Fibroblast of lung (primary cell): ENCODE data around the gene CCDC6. TPM values are rescaled to one million over a fixed set of nuclear protein-coding genes. Genes with fewer than 3 reads are reported as not detected.
"Not testable (repeated sequence)": the region's sequence is repeated elsewhere in the genome, so short reads cannot be mapped to it uniquely, and the experiment has no call there.

Experiments used
- DNase-seq, 2 donors: peaks; one replicate each; pipeline versions ENCODE4 v3.0.0 to v3.0.0-alpha.2; 2010; ENCODE audit warnings: low read depth in 2 of 2
- H2AFZ ChIP-seq: 2 replicates; pipeline ENCODE4 v1.5.1; 2012; ENCODE audit warnings: low read length, control low read depth, inconsistent platforms
- H3K27ac ChIP-seq: 2 replicates; pipeline ENCODE4 v1.5.1; 2011; ENCODE audit warnings: low read length, control low read depth; ENCODE audit not compliant: insufficient read depth
- H3K27me3 ChIP-seq: 2 replicates; pipeline ENCODE4 v1.5.1; 2011; ENCODE audit warnings: mild to moderate bottlenecking, low read length; ENCODE audit not compliant: control insufficient read depth, insufficient read depth
- H3K36me3 ChIP-seq: 2 replicates; pipeline ENCODE4 v1.5.1; 2011; ENCODE audit warnings: low read length; ENCODE audit not compliant: control insufficient read depth, insufficient read depth
- H3K4me1 ChIP-seq: 2 replicates; pipeline ENCODE4 v1.5.1; 2011; ENCODE audit warnings: low read length; ENCODE audit not compliant: control insufficient read depth, insufficient read depth; ENCODE audit errors: extremely low read depth
- H3K4me2 ChIP-seq: 2 replicates; pipeline ENCODE4 v1.5.1; 2011; ENCODE audit warnings: low read length, control low read depth; ENCODE audit not compliant: insufficient read depth; ENCODE audit errors: extremely low read depth
- H3K4me3 ChIP-seq, 4 experiments: fragments of 200-600 bp in 1 of 4; sonication (generic) in 1 of 4; replicated peaks in 1 of 4; 2 replicates each; pipeline ENCODE4 v1.5.1; 2011 to 2016; ENCODE audit warnings: low read length in 4 of 4, low read depth in 3 of 4, mild to moderate bottlenecking in 3 of 4, control low read depth in 2 of 4, inconsistent platforms in 1 of 4, mixed read lengths in 1 of 4; ENCODE audit not compliant: insufficient read depth in 1 of 4; ENCODE audit errors: control extremely low read depth in 1 of 4
- H3K79me2 ChIP-seq: 2 replicates; pipeline ENCODE4 v1.5.1; 2012; ENCODE audit warnings: mild to moderate bottlenecking, low read length, inconsistent platforms; ENCODE audit not compliant: control insufficient read depth, insufficient read depth
- H3K9ac ChIP-seq: 2 replicates; pipeline ENCODE4 v1.5.1; 2011; ENCODE audit warnings: mild to moderate bottlenecking, low read length, control low read depth; ENCODE audit not compliant: insufficient read depth
- H3K9me3 ChIP-seq: 2 replicates; pipeline ENCODE4 v1.5.1; 2012; ENCODE audit warnings: low read depth, low read length; ENCODE audit not compliant: control insufficient read depth, insufficient read depth
- H4K20me1 ChIP-seq: 2 replicates; pipeline ENCODE4 v1.5.1; 2011; ENCODE audit warnings: low read length; ENCODE audit not compliant: control insufficient read depth, insufficient read depth; ENCODE audit errors: extremely low read depth
- EZH2 ChIP-seq: IDR thresholded peaks from 2 replicates; pipeline ENCODE4 v1.5.1; 2012; ENCODE audit warnings: low read length, control low read depth, mild to moderate bottlenecking; ENCODE audit errors: missing control alignments
- polyA minus RNA-seq: library from RNA; depleted of rRNA, polyadenylated mRNA; stranded (reverse); fragments of >200 nt; gene quantifications from 2 replicates; pipeline ENCODE4 v1.2.3, GENCODE V29; 2011; ENCODE audit warnings: low replicate concordance
- polyA plus RNA-seq, 2 donors: library from polyadenylated mRNA; depleted of rRNA in 1 of 2; stranded (reverse) in 1 of 2; unstranded in 1 of 2; fragments of >200 nt; gene quantifications; 2 replicates each; pipeline ENCODE4 v1.2.1, GENCODE V29; 2011 to 2012; ENCODE audit warnings: missing spikeins in 1 of 2
- total RNA-seq: library from RNA; depleted of rRNA; stranded (reverse); fragments of >200 nt; gene quantifications from 2 replicates; pipeline ENCODE4 v1.2.1, GENCODE V29; 2014
- TF ChIP-seq, protein P1 (sequence below), 2 donors: IDR thresholded peaks in 1 of 2; conservative IDR thresholded peaks in 1 of 2; 1 replicate in 1 of 2; 2 replicates in 1 of 2; pipeline ENCODE4 v1.5.1; 2011 to 2012; ENCODE audit warnings: low read length in 2 of 2, control low read depth in 1 of 2, inconsistent platforms in 1 of 2, low read depth in 1 of 2, mild to moderate bottlenecking in 1 of 2

The CCDC6 gene
- total RNA-seq (30.0 and 35.5 TPM in 2 replicates), polyA plus RNA-seq (45.1 and 51.2 TPM in 2 replicates), polyA minus RNA-seq (24.7 and 26.4 TPM in 2 replicates)
- polyA plus RNA-seq (2012), result 26.1 and 31.2 TPM in 2 replicates

DNA sequence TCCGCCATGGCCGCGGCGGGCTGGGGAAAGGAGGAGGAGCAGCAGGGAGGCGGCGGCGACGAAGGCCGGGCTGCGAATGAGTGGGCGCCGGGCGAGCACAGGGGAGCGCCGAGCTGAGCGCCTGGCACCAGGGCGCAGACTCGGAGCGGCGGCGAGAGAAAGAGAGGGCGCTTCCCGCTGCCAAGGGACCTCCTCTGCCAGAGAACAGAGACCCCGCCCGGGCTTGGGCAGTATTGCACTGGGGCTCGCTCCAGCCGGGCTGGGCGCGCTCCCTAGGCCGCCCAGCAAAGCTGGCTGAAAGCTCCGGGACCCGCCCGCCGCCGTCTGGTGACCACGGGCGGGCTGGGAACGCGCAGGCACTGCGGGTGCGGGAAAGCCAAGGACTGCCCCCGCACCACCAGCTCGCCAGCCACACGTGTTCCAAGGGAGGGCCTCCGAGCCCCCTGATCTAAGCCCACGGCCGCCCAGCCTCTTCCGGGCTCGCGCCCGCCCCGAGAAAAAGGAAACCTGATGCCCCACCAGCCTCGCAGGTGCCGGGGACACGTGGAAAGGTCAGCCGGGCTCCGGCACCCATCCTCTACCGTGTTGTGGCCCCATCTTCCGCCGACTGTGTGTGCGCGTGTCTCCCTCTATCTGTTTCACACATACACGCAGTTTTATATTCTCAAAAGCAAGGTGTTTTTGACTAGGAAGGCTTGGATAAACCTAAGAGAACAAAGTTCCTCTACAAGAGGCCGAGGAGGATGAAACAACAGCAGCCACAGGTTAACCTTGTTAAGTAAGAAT lies at the start of gene CCDC6:
TSS of gene CCDC6 (minus strand) at position 140 of the 786 bp plus-strand sequence. CDS start at position 8, 132 bp downstream.
- Histone ChIP-seq H3K4me3 (peak within 1 kb of the TSS; percentile 79 to 95 (median 88)), H3K79me2 (peaks cover 41% of the 10 kb centered on the region), H3K4me2 (peak within 1 kb of the TSS; percentile 94), H3K27me3 (no peaks in the 10 kb centered on the region), H3K36me3 (no peaks in the 10 kb centered on the region), H3K9me3 (no peaks in the 10 kb centered on the region), H3K9ac (peak within 1 kb of the TSS; percentile 79), H3K27ac (peak within 1 kb of the TSS; percentile 65), H3K4me1 (peaks cover 7% of the 10 kb centered on the region), H2AFZ (peak within 1 kb of the TSS; percentile 79), H4K20me1 (no peaks in the 10 kb centered on the region)
- peak; percentile 91 to 92 for DNase-seq
- TF ChIP-seq, protein P1, sequence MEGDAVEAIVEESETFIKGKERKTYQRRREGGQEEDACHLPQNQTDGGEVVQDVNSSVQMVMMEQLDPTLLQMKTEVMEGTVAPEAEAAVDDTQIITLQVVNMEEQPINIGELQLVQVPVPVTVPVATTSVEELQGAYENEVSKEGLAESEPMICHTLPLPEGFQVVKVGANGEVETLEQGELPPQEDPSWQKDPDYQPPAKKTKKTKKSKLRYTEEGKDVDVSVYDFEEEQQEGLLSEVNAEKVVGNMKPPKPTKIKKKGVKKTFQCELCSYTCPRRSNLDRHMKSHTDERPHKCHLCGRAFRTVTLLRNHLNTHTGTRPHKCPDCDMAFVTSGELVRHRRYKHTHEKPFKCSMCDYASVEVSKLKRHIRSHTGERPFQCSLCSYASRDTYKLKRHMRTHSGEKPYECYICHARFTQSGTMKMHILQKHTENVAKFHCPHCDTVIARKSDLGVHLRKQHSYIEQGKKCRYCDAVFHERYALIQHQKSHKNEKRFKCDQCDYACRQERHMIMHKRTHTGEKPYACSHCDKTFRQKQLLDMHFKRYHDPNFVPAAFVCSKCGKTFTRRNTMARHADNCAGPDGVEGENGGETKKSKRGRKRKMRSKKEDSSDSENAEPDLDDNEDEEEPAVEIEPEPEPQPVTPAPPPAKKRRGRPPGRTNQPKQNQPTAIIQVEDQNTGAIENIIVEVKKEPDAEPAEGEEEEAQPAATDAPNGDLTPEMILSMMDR (conservative IDR thresholded peaks at IDR 0.05 in 1 of 2, IDR thresholded peaks at IDR 0.05 in 1 of 2; ENCODE audit: low read depth in 1 of 2, low read length in 2 of 2), result peak; percentile 49 to 68
- no peak for TF ChIP-seq EZH2

DNA sequence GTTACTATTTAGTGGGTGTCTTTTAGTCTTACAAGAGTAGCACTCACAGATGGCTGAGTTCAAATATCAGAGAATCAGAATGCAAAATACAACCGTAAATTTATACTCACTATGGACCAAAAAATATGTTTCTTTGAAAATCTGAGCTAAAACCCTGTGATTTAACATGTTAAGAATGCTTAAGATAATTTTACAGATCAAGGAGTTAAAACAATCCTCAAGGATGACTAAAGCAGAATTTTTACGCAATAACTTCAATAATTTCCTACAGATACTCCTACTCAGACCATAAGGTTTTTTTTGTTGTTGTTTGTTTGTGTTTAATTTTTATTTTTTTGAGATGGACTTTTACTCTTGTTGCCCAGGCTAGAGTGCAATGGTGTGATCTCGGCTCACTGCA lies 47.9 kb upstream of the CCDC6 start:
- TF ChIP-seq, protein P1 (conservative IDR thresholded peaks at IDR 0.05 in 1 of 2, IDR thresholded peaks at IDR 0.05 in 1 of 2; ENCODE audit: low read depth in 1 of 2, low read length in 2 of 2), result no peak
- TF ChIP-seq EZH2, result no peak
- Histone ChIP-seq H3K36me3 (no peaks in the 10 kb centered on the region), H3K9me3 (no peaks in the 10 kb centered on the region), H3K4me1 (no peaks in the 10 kb centered on the region), H3K27me3 (no peaks in the 10 kb centered on the region), H3K79me2 (no peaks in the 10 kb centered on the region), H4K20me1 (no peaks in the 10 kb centered on the region), H3K4me3 (no peak overlapping the region), H2AFZ (no peak overlapping the region), H3K9ac (no peak overlapping the region), H3K4me2 (no peak overlapping the region), H3K27ac (no peak overlapping the region)
- peak in 1 of 2 donors; percentile 28 for DNase-seq

DNA sequence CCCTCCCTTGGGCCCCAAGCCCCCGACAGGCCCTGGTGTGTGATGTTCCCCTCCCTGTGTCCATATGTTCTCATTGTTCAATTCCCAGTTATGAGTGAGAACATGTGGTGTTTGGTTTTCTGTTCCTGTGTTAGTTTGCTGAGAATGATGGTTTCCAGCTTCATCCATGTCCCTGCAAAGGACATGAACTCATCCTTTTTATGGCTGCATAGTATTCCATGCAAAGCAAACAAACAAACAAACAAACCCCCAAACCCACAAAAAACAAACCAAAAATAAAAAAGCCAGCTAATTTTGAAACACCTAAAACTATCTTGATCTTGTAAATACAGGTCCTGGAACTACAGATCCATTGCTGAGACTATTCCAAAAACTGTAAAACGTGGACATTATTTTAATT lies 47.4 kb upstream of the CCDC6 start:
- not testable (repeated sequence) for H2AFZ ChIP-seq, H3K27ac ChIP-seq, H3K9ac ChIP-seq, H4K20me1 ChIP-seq, H3K79me2 ChIP-seq, H3K4me2 ChIP-seq, H3K36me3 ChIP-seq, H3K4me1 ChIP-seq, H3K4me3 ChIP-seq, H3K27me3 ChIP-seq, DNase-seq, H3K9me3 ChIP-seq
